GM18507 (cell line): ENCODE measurements around the gene TMEM119.
"Not testable (repeated sequence)": the region's sequence is repeated elsewhere in the genome, so short reads cannot be mapped to it uniquely, and the experiment has no call there.

Experiments
- DNase-seq: peaks from one replicate; pipeline ENCODE4 v3.0.0; 2011; ENCODE audit warnings: low read depth; ENCODE audit not compliant: insufficient read length; ENCODE audit errors: extremely low spot score
- FAIRE-seq: peaks from 2 replicates; lab custom pipeline; 2011; peaks lifted over from hg19 to GRCh38; lab: Jason Lieb, UNC

TMEM119 gene

GRCh38 chr12:108555383-108555782, 42.5 kb downstream of the TMEM119 start:
- FAIRE-seq, DNase-seq: not testable (repeated sequence)

- no peak for DNase-seq
- FAIRE-seq: no peak
Observed at GRCh38 chr12:108553799-108554198, 44.1 kb downstream of the TMEM119 start.

- DNase-seq (no peak), FAIRE-seq (no peak)
Observed at GRCh38 chr12:108551535-108551934, 46.3 kb downstream of the TMEM119 start.

- DNase-seq (no peak), FAIRE-seq (peak; percentile 52)
Observed at GRCh38 chr12:108548954-108549521, 48.8 kb downstream of the TMEM119 start.

GRCh38 chr12:108547686-108548085, 50.2 kb downstream of the TMEM119 start:
- FAIRE-seq (no peak), DNase-seq (no peak)

GRCh38 chr12:108543652-108544051, 54.2 kb downstream of the TMEM119 start:
- DNase-seq (no peak), FAIRE-seq (no peak)

GRCh38 chr12:108542320-108542719, 55.6 kb downstream of the TMEM119 start:
- FAIRE-seq: no peak

More at GRCh38 chr12:108542320-108542719, 55.6 kb downstream of the TMEM119 start:
- DNase-seq: no peak
